Activated naive CD4-positive, alpha-beta T cell treated with Interleukin-2 at 50 U/mL for 16 hours (primary cell): ENCODE data around the gene KCNH8.

Experiments
- DNase-seq: peaks from one replicate; pipeline ENCODE4 v3.0.0-alpha.2; 2020

The KCNH8 gene

GRCh38 chr3:19506171-19506570, 357.9 kb downstream of the KCNH8 start:
- no peak for DNase-seq

GRCh38 chr3:19522305-19522704, 374.0 kb downstream of the KCNH8 start:
- DNase-seq, result no peak

- DNase-seq, result no peak
Observed at GRCh38 chr3:19526071-19526470, 377.8 kb downstream of the KCNH8 start.

- no peak for DNase-seq
Observed at GRCh38 chr3:19527746-19528145, 379.4 kb downstream of the KCNH8 start.

- DNase-seq, result no peak
Observed at GRCh38 chr3:19531426-19531825, 383.1 kb downstream of the KCNH8 start.

GRCh38 chr3:19539518-19540392, 391.4 kb downstream of the KCNH8 start:
- DNase-seq, result no peak

- no peak for DNase-seq
Observed at GRCh38 chr3:19540464-19540863, 392.2 kb downstream of the KCNH8 start.

GRCh38 chr3:19541284-19541683, 393.0 kb downstream of the KCNH8 start:
- DNase-seq, result no peak

GRCh38 chr3:19543212-19543841, 395.0 kb downstream of the KCNH8 start:
- DNase-seq, result no peak

- no peak for DNase-seq
Observed at GRCh38 chr3:19547665-19548464, 399.6 kb downstream of the KCNH8 start.

- DNase-seq, result no peak
Observed at GRCh38 chr3:19559724-19560442, 411.6 kb downstream of the KCNH8 start.

GRCh38 chr3:19573644-19574043, 425.3 kb downstream of the KCNH8 start:
- no peak for DNase-seq

GRCh38 chr3:19574268-19574667, 426.0 kb downstream of the KCNH8 start:
- DNase-seq, result no peak

- DNase-seq, result no peak
Observed at GRCh38 chr3:19576343-19576742, 428.0 kb downstream of the KCNH8 start.
